Right lobe of liver (tissue), 4 donors: ENCODE measurements around the gene NFIB.

Source experiments
- CTCF ChIP-seq, 4 donors: fragments of 200-600 bp in 3 of 4; fragments of 450-650 bp in 1 of 4; IDR thresholded peaks; one replicate each; pipeline versions ENCODE4 v1.5.1 to v1.8.0; 2016 to 2022; ENCODE audit warnings: antibody characterized with exemption in 4 of 4, mild to moderate bottlenecking in 2 of 4
- POLR2A ChIP-seq: fragments of 450-650 bp; IDR thresholded peaks from one replicate; pipeline ENCODE4 v1.6.1; 2017; ENCODE audit warnings: antibody characterized with exemption, mild to moderate bottlenecking
- donor health status: DM: no; HTN: no; CAD: no.
- donor health status: DM: no; HTN: no; CAD: no.
- donor health status: DM: no; HTN: yes; CAD: no.

GRCh38 chr9:14228602-14229001, 85.3 kb downstream of the NFIB start:
- TF ChIP-seq CTCF (IDR thresholded peaks at IDR 0.05) (no peak), POLR2A (no peak)
